Measurements from ENCODE around the gene FXYD1. TPM values are rescaled to one million over a fixed set of nuclear protein-coding genes. Genes with fewer than 3 reads are reported as not detected.
A peak's percentile ranks its signal among the peaks of the same experiment; 100 is the strongest.

Gene FXYD1
- total and polyA plus RNA-seq, 3 experiments from 2014 or later = 0.79 TPM; not detected in 2

DNA sequence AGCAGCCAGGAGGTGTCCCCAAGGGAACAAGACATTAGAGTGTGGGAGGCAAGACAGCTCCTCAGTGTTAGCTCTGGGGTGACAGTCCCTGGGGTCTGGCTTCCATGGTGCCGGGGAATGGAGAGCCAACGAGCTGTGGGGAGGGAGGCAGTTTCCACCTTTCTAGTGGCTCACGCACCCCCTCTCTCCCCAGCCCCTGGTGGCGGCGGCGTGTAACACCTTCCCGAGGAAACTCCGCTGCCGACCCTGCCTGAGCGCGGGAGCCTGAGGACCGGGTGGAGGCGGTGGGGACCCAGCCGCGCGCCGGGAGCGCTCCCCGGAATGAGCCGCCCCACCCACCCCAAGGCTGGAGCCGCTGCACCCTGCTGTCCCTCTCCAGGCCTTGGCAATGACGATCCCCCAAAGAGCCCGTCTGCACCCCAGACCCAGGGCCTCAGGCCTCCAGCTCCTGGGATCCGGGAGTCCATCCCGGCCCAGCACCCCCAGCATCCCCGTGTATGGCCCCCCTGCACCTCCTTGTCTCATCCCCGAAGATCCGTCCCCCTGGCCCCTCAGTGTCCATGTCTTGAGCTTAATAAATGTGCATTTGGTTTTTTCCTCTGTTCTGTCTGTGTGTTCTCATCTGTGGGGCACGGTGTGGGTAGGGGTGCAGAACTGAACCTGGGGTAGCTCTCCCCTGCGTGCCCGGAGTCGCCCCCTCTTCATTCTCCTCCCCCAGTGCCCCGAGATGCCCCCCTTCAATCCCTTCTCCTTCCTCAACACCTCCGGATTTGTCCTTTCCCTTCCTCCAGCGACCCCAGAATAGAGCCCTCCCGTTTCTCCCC, 15.3 kb downstream of the FXYD1 start:
- Mint-ChIP-seq H3K27ac (peak overlapping the region; percentile 91 to 100 (median 98)), H3K36me3 (peaks cover 10 to 49% (median 13%) of the 10 kb centered on the region in 3 donors), H3K9me3 (no peaks in the 10 kb centered on the region), H3K27me3 (no peaks in the 10 kb centered on the region), H3K4me3 (peak overlapping the region; percentile 96 to 100 (median 99)), H3K4me1 (peaks cover 42 to 45% (median 44%) of the 10 kb centered on the region in 3 donors)
- ChIA-PET CTCF (interaction anchor here (0.6 to 4.0 kb wide), 24 partner anchors 9 to 140 kb away, joined by 3 to 29 read pairs (median 4); partner anchors contain the start of genes FAM187B and FXYD3), POLR2A (interaction anchor here (0.5 to 4.9 kb wide), 7 partner anchors 12 to 114 kb away, joined by 3 to 34 read pairs (median 4); partner anchors contain the start of gene FXYD7)
- no peaks in the 10 kb centered on the region for H3K9me3 ChIP-seq (ENCODE audit: low read length)
- H3K27me3 ChIP-seq (ENCODE audit: insufficient read depth, low read length, poor library complexity, severe bottlenecking) = no peaks in the 10 kb centered on the region
- peaks cover 21% of the 10 kb centered on the region for H3K36me3 ChIP-seq (ENCODE audit: insufficient read depth, low read length)
- H3K27ac ChIP-seq (ENCODE audit: low read depth, low read length) = peak overlapping the region; percentile 91
- peak; percentile 61 to 80 (median 67) for DNase-seq
- H3K4me1 ChIP-seq (ENCODE audit: insufficient read depth, low read length) = peaks cover 37% of the 10 kb centered on the region
- H3K4me3 ChIP-seq (ENCODE audit: low read length) = peak overlapping the region; percentile 92

DNA sequence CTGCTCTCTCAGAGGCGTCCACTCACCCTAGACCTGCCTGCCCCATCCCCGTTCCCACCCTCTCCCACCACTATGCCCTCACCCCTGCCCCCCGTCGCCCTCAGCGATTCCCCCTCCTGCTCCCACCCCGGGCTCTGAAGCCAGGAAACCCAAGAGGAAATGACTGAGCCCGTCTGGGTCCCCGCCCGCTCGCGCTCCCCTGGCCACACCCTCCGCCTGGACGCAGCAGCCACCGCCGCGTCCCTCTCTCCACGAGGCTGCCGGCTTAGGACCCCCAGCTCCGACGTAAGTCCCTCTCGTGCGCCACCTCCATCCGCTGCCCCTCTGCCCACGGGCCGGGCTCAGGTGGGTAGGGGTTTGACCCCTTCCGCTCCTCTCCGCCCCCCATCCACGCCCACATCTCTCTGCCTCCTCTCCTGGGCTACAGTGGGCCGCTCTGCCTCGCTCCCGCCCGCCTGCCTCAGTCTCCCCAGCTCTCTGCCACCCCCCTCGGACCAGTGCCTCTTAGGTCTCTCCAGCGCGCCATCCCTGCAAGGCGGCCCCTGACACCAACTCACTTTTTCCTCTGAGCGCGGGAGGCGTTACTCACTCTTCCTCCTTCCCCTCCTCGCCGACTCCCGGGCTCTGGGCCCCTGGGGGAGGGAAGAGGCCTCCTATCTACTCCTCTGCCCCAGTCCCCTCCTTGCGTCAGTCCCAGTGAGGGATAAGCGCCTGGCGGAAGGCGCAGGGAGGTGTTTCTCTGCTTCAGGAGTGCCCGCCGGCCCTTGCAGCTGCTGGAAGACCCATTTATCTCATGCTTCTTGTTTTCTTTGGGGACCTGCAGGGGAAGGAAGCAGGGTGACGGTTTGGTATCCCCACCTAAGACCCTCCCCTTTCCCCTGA, 16.1 kb downstream of the FXYD1 start, which contains the start of gene FXYD5:
Gene FXYD5 (plus strand): TSS at position 211 of the 882 bp plus-strand sequence. CDS start 816 bp downstream, outside the sequence.
- Mint-ChIP-seq H3K27me3 (no peaks in the 10 kb centered on the region), H3K4me3 (peak within 1 kb of the TSS; percentile 96 to 100 (median 99)), H3K9me3 (no peaks in the 10 kb centered on the region), H3K27ac (peak within 1 kb of the TSS; percentile 91 to 100 (median 98)), H3K36me3 (peaks cover 10 to 57% (median 20%) of the 10 kb centered on the region in 3 donors), H3K4me1 (peaks cover 49 to 52% (median 49%) of the 10 kb centered on the region in 3 donors)
- Histone ChIP-seq H3K27ac (ENCODE audit: low read depth, low read length) (peak within 1 kb of the TSS; percentile 91), H3K4me3 (ENCODE audit: low read length) (peak within 1 kb of the TSS; percentile 92), H3K27me3 (ENCODE audit: insufficient read depth, low read length, poor library complexity, severe bottlenecking) (no peaks in the 10 kb centered on the region), H3K36me3 (ENCODE audit: insufficient read depth, low read length) (peaks cover 29% of the 10 kb centered on the region), H3K9me3 (ENCODE audit: low read length) (no peaks in the 10 kb centered on the region), H3K4me1 (ENCODE audit: insufficient read depth, low read length) (peaks cover 37% of the 10 kb centered on the region)
- CTCF ChIA-PET = interaction anchor here (0.6 to 4.0 kb wide), 21 partner anchors 8 to 141 kb away, joined by 3 to 29 read pairs (median 4); partner anchors contain the start of genes FAM187B and FXYD3
- POLR2A ChIA-PET = interaction anchor here (0.6 to 4.9 kb wide), 8 partner anchors 12 to 113 kb away, joined by 3 to 34 read pairs (median 4); partner anchors contain the start of gene FXYD7
- peak; percentile 58 to 77 (median 62) for DNase-seq

DNA sequence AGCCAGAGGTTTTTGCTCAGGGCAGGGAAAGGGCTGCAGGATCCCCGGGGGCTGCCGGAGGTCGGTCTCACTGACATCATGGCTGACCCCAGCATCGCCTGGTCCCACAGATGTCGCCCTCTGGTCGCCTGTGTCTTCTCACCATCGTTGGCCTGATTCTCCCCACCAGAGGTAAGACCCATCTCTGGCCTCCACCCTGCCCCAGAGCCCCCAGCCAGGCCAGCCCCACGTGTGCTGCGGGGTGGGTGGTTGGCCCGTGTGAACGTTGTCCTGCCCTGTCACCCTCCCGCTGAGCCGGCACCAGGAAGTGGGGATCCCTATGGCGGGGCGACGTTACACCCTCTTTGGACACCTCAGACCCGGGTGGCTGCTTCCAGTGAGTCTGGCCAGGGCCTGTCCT, 16.8 kb downstream of the FXYD1 start:
- ChIA-PET POLR2A (interaction anchor here (2.0 to 4.9 kb wide), 2 partner anchors 13 to 58 kb away, joined by 7 to 34 read pairs; partner anchors contain the start of gene FXYD7), CTCF (interaction anchor here (1.0 to 4.0 kb wide), 5 partner anchors 14 to 111 kb away, joined by 3 to 29 read pairs (median 4); no protein-coding TSS in a partner anchor)
- no peaks in the 10 kb centered on the region for H3K9me3 Mint-ChIP-seq
- peak overlapping the region; percentile 96 to 100 (median 99) for H3K4me3 Mint-ChIP-seq
- DNase-seq = peak in 2 of 5 donors; percentile 20 to 24
- Histone ChIP-seq H3K9me3 (ENCODE audit: low read length) (no peaks in the 10 kb centered on the region), H3K36me3 (ENCODE audit: insufficient read depth, low read length) (peaks cover 30% of the 10 kb centered on the region), H3K4me3 (ENCODE audit: low read length) (peak overlapping the region; percentile 92), H3K27me3 (ENCODE audit: insufficient read depth, low read length, poor library complexity, severe bottlenecking) (no peaks in the 10 kb centered on the region), H3K27ac (ENCODE audit: low read depth, low read length) (peak overlapping the region; percentile 91), H3K4me1 (ENCODE audit: insufficient read depth, low read length) (peaks cover 37% of the 10 kb centered on the region)
- H3K27ac Mint-ChIP-seq = peak overlapping the region; percentile 91 to 100 (median 98)
- H3K36me3 Mint-ChIP-seq = peaks cover 12 to 64% (median 20%) of the 10 kb centered on the region in 3 donors
- peaks cover 49 to 53% (median 49%) of the 10 kb centered on the region in 3 donors for H3K4me1 Mint-ChIP-seq
- no peaks in the 10 kb centered on the region for H3K27me3 Mint-ChIP-seq

DNA sequence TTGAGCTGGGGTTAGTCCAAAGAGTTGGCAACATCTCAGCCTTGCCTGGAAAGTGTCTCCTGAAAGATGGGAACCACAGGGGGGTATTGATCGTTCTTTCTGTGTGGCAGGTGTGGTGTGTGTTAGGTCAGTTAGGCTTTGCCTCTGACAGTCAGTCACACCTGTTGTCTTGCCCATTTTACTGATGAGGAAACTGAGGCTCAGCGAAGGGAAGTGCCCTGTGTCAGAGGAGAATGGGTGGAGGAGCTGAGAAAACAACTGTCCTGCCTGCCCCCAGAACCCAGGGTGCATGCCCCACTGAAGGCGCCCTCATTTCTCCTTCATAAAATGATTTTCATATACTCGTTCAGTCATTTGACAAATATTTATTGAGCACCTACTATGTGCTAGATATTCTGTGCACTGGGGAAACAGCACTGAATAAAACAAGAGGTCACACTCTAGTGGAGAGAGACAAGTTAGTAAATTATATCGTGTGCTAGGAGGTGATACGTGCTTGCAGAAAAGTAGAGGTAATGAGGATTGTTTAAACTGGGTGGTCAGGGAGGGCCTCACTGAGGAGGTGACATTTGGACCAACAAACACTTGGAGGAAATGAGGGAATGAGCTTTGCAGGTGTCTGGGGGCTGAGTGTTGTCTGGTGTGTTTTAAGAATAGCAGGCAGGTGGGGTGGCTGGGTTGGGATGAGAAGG, 17.5 kb downstream of the FXYD1 start:
- DNase-seq = no peak
- Histone ChIP-seq H3K27me3 (ENCODE audit: insufficient read depth, low read length, poor library complexity, severe bottlenecking) (no peaks in the 10 kb centered on the region), H3K4me1 (ENCODE audit: insufficient read depth, low read length) (peaks cover 37% of the 10 kb centered on the region), H3K4me3 (ENCODE audit: low read length) (peak overlapping the region; percentile 92), H3K36me3 (ENCODE audit: insufficient read depth, low read length) (peaks cover 36% of the 10 kb centered on the region), H3K27ac (ENCODE audit: low read depth, low read length) (peak overlapping the region; percentile 91), H3K9me3 (ENCODE audit: low read length) (no peaks in the 10 kb centered on the region)
- no peaks in the 10 kb centered on the region for H3K9me3 Mint-ChIP-seq
- ChIA-PET CTCF (interaction anchor here (1.0 to 1.4 kb wide), 4 partner anchors 14 to 112 kb away, joined by 3 to 5 read pairs (median 4); no protein-coding TSS in a partner anchor), POLR2A (interaction anchor here (4.9 kb wide), 1 partner anchor 14 kb away, joined by 34 read pairs; the partner anchor contains the start of gene FXYD7)
- no peaks in the 10 kb centered on the region for H3K27me3 Mint-ChIP-seq
- peak overlapping the region; percentile 91 to 100 (median 98) for H3K27ac Mint-ChIP-seq
- peaks cover 50 to 56% (median 51%) of the 10 kb centered on the region in 3 donors for H3K4me1 Mint-ChIP-seq
- peak overlapping the region; percentile 96 to 100 (median 99) for H3K4me3 Mint-ChIP-seq
- H3K36me3 Mint-ChIP-seq = peaks cover 18 to 71% (median 21%) of the 10 kb centered on the region in 3 donors

DNA sequence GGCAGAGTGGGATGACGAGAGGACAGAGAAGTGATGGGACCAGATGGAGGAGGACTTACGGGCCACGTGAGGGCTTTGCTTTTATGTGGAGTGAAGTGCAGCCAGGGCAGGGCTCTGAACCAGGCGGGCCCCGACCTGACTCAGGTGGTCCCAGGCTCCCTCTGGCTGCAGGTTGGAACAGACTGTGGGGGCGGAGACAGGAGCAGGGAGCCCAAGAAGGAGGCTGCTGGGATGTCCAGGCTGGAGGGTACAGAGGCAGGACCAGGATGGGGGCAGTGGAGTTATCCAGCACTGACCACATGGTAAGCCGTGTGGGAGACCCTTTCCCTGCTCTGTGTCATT, 18.0 kb downstream of the FXYD1 start:
- Mint-ChIP-seq H3K27me3 (no peaks in the 10 kb centered on the region), H3K27ac (peak overlapping the region; percentile 91 to 100 (median 98)), H3K9me3 (no peaks in the 10 kb centered on the region), H3K4me3 (peak overlapping the region; percentile 96 to 100 (median 99)), H3K4me1 (peaks cover 51 to 59% (median 55%) of the 10 kb centered on the region in 3 donors), H3K36me3 (peaks cover 23 to 76% (median 26%) of the 10 kb centered on the region in 3 donors)
- no peaks in the 10 kb centered on the region for H3K27me3 ChIP-seq (ENCODE audit: insufficient read depth, low read length, poor library complexity, severe bottlenecking)
- H3K4me1 ChIP-seq (ENCODE audit: insufficient read depth, low read length) = peaks cover 37% of the 10 kb centered on the region
- peaks cover 41% of the 10 kb centered on the region for H3K36me3 ChIP-seq (ENCODE audit: insufficient read depth, low read length)
- ChIA-PET POLR2A (no interaction called here), CTCF (interaction anchor here (1.0 to 1.4 kb wide), 4 partner anchors 15 to 112 kb away, joined by 3 to 5 read pairs (median 4); no protein-coding TSS in a partner anchor)
- peak overlapping the region; percentile 92 for H3K4me3 ChIP-seq (ENCODE audit: low read length)
- H3K27ac ChIP-seq (ENCODE audit: low read depth, low read length) = peak overlapping the region; percentile 91
- DNase-seq = no peak
- no peaks in the 10 kb centered on the region for H3K9me3 ChIP-seq (ENCODE audit: low read length)

DNA sequence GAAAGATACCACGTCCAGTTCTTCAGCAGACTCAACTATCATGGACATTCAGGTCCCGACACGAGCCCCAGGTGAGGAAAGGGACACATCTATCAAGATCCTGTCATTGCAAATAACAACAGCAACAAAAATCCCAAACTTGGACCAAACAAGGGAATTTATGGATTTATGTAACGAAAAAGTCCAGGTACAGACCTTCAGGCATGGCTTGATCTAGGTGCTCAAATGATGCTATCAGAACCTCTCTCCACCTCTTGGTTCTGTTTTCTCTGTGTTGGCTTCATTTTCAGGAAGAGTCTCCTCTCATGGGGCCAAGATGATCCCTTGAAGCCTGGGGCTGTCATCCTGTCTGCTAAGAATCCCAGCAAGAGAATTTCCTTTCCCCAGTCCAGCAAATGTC, 18.8 kb downstream of the FXYD1 start:
- CTCF ChIA-PET = no interaction called here
- DNase-seq = no peak
- Mint-ChIP-seq H3K4me1 (peaks cover 52 to 65% (median 62%) of the 10 kb centered on the region in 3 donors), H3K4me3 (peak overlapping the region in 6 of 7 donors; percentile 54 to 100 (median 98)), H3K27me3 (no peaks in the 10 kb centered on the region), H3K9me3 (peaks cover 0 to 4% (median 0%) of the 10 kb centered on the region in 5 donors), H3K36me3 (peaks cover 30 to 84% (median 33%) of the 10 kb centered on the region in 3 donors), H3K27ac (peak overlapping the region; percentile 10 to 99 (median 66))
- POLR2A ChIA-PET = no interaction called here
- peaks cover 34% of the 10 kb centered on the region for H3K4me1 ChIP-seq (ENCODE audit: insufficient read depth, low read length)
- H3K27ac ChIP-seq (ENCODE audit: low read depth, low read length) = no peak overlapping the region
- H3K27me3 ChIP-seq (ENCODE audit: insufficient read depth, low read length, poor library complexity, severe bottlenecking) = no peaks in the 10 kb centered on the region
- no peak overlapping the region for H3K4me3 ChIP-seq (ENCODE audit: low read length)
- H3K36me3 ChIP-seq (ENCODE audit: insufficient read depth, low read length) = peaks cover 49% of the 10 kb centered on the region
- no peaks in the 10 kb centered on the region for H3K9me3 ChIP-seq (ENCODE audit: low read length)

Data from CD8-positive, alpha-beta memory T cell (primary cell).